Activated CD8-positive, alpha-beta memory T cell treated with anti-CD3 and anti-CD28 coated beads, Interleukin-2, amount 50 U/mL, for 1 hour (primary cell): ENCODE data around the gene PARVA.

ENCODE experiments used
- DNase-seq: peaks from one replicate; pipeline ENCODE4 v3.0.0-alpha.2; 2020; ENCODE audit errors: extremely low read depth

The PARVA gene

DNA sequence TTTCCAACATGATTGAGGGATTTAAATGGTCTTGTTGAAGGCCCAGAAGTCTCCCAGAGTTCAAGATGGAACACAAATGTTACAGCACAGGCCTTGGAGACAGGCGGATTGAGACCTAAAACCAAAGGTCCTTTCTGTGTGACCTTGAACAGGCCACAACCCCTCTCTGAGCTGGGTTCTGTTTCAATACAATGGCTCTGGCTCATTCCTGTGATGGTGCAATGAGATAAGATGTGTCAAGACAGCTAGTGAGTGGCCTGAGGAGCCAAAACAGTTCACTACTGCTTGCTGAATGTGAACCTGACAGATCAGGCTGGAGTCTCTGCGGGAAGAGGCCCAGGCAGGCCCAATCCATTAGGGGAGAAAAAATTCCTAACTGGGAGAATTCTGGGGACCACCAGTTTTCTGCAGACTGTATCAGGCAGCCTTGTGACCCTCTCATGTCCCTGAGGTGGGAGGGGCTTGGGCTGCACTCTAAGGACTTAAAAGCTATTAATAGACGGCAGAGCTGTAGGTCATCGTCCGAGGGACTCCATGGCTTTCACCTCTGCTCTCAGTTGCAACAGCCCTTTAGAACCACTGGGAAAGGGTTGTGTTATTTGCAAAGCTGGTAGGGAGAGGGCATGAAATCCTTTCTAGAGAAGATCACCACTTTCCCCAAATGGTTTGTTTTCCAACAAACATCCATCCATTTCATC is 170.7 kb downstream of the PARVA start:
- DNase-seq = no peak

DNA sequence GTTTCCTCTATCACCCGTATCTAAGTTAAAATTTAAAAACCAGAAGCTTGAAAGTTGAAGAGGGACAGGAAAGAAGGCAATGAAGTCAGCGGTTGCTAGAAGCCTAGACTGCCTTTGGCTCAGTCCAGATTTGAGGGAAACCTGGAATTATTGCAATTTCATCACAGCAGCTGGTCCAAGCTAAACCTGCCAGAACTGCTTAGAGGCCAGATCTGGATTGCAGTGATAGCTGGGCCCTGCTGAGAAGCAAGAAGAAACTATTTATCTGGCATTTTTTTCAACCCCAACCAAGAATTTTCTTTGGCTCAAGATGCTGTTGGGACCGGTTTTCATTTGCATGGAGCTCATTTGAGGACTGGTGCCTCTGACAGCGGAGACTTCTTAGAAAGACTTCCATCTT is 175.3 kb downstream of the PARVA start:
- DNase-seq = no peak

DNA sequence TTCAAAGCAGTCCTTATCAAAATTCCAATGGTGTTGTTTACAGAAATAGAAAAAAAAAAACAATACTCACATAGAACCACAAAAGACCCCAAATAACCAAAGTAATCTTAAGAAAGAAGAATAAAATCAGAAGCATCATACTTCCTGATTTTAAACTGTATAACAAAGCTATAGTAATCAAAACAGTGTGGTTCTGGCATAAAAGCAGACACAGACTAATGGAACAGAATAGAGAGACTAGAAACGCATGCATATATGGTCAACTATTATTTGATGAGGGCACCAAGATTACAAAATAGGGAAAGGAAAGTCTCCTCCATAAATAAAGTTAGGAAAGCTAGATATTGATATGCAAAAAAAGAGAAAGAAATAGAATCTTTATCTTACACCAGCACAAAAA is 176.8 kb downstream of the PARVA start:
- no peak for DNase-seq

DNA sequence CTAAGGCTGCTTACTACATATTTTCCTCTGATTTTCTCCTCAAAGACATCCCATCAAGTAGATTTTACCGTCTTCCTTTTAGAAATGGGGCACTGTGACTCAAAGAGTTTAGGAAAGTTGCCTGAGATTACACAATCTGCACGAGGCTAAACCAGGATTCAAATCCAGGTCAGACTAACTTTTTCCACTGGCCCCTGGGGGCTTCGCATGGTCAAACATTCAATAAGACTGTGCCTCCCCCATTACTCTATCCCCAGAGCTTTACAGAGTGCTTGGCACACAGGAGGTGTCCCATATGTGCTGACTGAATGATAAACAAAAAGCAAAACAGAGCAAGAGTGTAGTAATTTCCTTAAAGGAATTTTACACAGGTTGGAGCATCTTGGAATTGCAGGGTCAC is 178.8 kb downstream of the PARVA start:
- DNase-seq = no peak

DNA sequence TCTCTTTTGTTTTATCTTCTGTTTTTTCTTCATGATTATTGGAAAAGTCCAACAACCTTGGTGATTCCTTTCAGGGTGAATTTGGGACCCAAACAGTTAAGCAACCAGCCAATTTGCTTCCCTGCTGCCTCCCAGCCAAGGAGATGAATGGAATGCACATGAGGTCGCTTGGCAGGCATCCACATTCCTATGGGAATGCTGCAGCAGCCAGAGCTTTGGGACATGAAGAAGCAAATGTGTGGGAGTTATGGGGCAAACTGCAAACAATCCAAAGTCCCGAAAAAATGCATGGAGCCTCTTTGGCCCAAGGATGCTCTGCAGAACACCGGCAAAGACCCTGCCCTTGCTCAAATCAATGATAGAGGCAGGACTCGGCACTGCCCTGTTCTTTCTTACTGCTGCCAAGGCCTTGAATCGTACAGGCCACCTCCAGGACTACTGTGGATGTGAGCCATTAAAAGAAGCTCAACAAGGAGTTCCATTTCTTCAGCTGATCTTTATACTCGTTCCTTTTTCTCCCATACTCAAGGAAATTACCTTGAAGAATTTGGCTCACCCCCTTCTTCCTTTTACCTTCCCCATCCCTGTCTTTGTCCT is 179.5 kb downstream of the PARVA start:
- DNase-seq = no peak

DNA sequence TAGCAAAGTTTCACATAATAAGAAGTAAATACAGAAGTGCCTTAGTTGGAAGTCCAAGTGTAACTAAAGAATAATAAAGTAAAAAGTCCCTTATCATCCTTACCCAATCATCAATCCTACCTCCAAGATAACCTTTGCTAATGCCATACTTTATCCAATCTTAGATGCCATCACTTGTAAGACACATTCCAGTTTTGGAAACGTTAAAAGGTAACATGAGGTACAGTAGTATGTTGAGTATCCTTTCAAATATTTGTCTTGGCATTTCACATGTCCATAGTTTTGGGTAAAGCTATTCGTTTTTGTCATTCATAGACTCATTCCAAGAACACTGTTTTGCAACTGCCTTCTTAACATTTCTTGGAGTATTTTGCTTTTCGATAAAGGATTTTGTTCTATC is 181.6 kb downstream of the PARVA start:
- DNase-seq = no peak

DNA sequence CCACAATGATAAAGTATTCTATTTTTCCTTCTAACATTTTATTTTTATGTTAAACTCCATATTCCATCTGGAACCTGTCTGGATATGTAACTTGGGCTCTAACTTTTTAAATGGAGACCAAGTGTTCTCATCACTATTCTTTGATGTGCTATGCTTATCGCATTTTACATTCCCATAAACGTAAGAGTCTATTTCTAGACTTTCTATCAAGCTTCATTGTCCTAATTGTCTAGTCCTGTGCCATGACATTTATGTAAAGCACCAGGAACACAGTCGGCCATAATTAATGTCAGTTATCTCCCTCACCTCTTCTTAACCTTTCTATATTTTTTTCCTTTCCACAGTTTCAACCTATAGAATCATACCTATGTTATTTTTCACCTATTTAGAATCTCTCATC is 183.0 kb downstream of the PARVA start:
- no peak for DNase-seq

DNA sequence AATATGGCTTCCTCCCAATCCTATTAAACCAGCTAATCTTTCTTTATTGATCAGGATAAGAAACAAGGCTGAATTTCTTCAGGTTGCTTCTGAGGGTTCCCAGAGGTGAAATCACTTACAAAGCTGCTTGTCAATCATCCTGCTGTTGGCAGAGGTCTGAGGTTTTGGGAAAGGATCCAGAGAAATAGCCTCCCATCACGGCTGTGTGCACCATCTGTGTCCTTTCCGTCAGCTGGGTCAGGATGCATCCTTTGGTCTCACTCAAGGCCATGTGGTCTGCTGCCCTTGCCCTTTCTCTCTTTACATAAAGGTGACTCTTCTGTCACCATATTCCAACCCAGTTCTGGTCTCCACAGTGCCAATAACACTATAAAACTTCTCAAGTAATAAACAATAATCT is 183.5 kb downstream of the PARVA start:
- no peak for DNase-seq

DNA sequence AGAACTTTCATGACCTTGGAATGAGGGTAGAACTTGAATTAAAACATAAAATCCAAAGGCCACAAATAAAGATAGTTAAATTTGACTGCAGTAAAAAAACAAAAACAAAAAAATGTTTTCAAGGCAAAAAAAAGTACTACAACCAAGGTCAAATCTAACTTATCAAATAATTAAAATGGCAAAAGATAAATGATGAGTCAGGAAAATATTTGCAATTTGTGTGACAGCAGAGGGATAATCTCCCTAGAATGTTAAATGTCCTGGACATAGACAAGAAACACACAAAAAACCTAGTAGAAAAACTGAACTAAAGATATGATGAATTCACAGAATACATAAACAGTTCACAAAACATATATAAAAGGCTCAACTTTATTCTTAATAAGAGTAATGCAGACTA is 186.6 kb downstream of the PARVA start:
- no peak for DNase-seq

DNA sequence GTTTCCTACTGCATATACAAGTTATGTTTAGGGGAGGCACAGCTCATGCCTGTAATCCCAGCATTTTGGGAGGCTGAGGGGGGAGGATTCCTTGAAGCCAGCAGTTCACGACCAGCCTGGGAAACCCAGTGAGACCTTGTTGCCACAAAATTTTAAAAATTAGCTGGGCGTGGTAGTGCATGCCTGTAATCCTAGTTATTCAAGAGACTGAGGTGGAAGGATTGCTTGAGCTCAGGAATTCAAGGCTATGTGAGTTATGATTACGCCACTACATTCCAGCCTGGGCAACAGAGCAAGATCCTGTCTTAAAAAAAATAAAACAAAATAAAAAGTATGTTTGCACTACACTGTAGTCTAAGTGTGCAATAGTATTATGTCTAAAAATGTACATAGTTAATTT is 188.0 kb downstream of the PARVA start:
- DNase-seq = no peak

DNA sequence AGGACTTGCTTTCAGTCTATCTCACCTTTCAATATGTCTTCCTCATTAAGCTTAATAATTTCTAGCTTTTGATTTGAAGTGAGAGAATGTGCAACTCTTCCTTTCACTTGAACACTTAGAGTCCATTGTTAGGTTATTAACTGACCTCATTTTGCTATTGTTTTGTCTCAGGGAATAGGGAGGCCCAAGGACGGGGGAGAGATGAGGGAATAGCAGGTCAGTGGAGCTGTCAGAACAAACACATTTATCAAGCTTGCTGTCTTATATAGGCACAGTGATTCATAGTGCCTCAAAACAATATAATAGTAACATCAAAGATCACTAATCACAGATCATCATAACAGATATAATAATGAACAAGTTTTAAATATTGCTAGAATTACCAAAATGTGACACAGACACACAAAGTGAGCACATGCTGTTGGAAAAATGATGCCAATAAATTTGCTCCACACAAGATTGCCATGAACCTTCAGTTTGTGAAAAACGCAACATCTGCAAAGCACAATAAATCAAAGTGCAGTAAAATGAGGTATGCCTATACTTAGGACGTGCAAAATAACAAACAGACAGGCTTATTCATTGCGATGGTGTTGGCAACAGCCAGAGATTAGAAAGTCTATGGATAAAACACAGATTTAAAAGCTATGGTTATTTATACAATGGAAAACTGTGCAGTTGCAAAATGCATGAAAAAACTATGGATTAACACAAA is 190.5 kb downstream of the PARVA start:
- DNase-seq = no peak

DNA sequence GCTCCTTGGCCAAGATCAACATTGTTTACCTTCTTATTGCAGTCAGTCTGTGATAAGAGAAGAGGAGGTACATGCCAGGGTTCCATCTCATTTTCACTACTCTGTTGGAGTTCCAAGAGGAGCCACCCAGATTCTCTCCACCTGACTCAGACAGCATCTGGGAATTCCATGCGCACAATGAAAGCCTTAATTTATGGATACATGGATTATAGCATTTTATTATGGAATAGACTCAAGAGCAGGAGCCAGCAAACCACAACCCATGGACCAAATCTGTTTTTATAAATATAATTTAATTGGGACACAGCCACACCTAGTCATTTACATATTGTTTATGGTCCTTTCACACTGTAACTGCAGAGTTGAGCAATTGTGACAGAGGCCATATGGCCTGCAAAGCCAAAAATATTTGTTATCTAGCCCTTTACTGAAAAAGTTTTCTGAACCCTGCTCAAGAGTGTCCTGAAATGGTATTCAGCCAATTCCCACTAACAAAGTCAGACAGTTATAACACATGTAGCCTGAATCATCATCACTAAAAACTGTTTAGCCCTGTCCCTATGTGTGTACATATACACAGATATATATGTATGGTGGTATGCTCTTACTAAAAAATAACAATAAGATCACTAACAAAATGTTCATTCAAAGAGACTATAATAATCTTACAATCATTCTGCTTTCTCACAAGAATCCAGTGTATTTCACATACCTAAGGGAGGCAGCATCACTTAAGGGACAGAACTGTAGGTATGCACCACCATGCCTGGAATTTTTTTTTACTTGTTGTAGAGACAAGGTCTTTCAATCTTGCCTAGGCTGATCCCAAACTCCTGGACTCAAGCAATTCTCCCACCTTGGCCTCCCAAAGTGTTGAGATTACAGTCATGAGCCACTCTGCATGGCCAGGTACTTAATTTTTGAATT is 192.4 kb downstream of the PARVA start:
- DNase-seq = no peak

DNA sequence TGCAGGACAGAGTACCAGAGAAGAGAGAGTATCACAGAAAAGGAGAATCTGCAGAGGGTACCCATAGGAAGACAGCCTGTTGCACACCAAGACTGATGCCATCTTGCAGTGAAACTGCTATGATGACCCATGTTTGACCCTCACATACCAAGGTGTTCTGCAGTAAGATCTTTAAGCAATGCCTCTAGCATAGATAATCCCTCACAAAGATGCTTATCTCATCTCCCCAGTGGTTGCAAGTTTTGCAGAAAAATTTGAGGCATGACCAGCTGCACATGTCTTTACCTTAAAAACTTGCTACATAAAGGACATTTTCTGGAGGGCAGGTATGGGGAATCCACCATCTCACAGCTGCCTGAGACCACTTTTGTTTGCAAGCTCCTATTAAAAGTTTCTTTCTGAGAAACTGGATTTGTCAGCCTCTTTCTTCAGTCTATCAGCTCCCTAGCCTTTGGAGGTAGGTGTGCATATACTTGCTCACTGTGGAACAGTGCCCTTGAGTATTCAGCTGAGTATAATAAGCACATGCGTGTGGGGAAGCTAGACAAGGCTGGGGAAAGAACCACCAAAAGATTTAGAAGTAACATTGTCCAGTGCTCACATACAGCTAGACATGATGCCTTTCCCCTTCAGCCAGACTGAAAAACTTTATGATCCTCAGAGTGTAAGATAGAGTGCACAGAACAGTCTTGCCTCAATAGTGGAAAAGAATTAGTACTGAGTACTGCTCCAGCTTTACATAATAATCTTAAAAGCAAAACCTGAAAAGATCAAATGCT is 196.5 kb downstream of the PARVA start:
- no peak for DNase-seq

DNA sequence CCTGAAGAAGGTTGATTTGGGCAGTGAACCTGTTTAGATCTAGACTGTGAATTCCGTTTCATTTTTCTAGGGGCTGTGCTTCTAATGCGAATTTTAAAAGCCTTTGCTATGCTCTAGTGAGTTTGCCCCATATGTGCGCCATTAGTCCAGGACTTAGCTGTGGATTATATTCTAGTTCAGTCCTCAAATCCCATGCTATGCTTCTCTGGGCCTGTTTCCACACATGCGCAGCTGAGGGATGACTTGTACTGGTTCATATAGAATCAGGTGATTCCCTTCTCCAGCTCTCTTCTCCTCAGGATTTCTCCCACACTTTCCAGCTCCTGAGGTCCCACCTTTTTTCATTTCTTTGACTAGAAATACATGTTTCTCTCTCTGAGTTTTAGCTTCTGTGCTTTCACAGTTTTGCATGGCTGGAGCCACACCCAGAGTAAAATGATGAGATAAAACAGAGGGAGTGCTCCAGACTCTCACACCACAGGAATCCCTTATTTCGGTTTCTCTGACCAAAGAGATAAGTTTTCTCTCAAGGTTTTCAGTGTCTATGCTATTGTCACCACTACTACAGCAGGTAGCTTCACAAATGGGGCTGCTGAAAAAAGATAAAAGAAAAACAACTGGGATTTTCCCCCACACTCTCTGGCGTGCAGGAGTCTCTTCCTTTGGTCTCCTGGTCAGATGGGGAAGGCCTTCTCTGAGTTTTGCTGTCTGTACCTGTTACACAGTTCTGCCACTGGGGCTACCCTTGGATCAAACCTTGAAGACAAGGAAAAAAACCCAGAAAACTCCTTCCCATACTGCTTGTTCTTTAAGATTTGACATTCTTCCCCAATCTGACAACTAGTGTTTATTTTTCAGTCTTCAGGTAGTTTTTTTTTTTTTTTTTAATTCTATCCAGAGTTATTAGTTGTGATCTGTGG is 200.6 kb downstream of the PARVA start:
- DNase-seq = no peak

DNA sequence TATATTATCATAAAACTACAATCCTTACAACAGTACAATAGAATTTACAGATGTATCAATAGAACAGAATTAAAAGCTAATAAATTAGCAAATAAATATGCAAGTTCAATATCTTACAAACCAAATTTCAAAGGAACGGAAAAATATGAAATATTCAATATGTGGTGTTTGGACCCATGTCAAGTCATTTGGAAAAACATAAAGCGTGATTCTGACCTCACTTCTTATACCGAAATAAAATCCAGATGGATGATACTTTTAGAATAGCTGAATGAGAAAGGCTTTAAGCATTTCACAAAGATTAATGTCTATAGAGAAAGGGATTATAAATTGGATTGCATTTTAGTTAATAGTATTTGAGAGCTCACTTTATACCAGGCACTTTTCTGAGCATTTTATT is 204.0 kb downstream of the PARVA start:
- no peak for DNase-seq

DNA sequence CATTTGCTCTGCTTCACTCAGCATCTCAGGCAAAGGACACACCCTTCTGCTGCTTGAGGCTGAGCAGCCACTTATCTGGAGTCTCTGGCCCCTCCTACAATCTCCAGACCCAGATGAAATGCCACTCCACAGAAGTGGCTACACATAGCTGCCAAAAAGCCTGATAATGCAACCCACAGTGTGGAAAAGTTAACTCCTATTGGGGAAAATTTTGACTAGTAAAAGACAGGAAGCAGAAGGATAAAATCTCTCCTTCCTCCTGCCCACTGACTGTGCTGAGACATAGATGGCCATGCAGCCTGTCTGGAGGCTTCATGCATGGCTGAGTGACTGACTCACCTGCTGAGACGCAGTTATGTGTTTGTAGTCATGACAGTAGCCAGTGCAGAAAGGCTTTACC is 204.6 kb downstream of the PARVA start:
- DNase-seq = no peak
